PC-9 (cell line): ENCODE results near the gene RDM1. TPM values are rescaled to one million over a fixed set of nuclear protein-coding genes. Genes with fewer than 3 reads are reported as not detected.

Experiments
- Bru-seq: library from RNA; stranded (reverse); fragments of 400-500 nt; gene quantifications from one replicate; lab custom pipeline; 2021; lab: Mats Ljungman, UMichigan
- BruChase-seq, 2 experiments: library from RNA; stranded (reverse); fragments of 400-500 nt; gene quantifications; one replicate each; lab custom pipeline; 2021; lab: Mats Ljungman, UMichigan
- BruUV-seq: library from RNA; stranded (reverse); fragments of 400-500 nt; replicated peaks from 2 replicates; lab custom pipeline; 2021; lab: Mats Ljungman, UMichigan
- CTCF ChIA-PET: fragments of 300-600 bp; sonication (Branson Sonifier 250); formaldehyde crosslinking; loops from one replicate; lab custom pipeline; 2022; ENCODE audit warnings: antibody characterized with exemption; lab: Charles Lee
- POLR2A ChIA-PET: fragments of 300-600 bp; sonication (Branson Sonifier 250); formaldehyde crosslinking; loops from one replicate; lab custom pipeline; 2022; ENCODE audit warnings: antibody characterized with exemption; ENCODE audit not compliant: unreplicated experiment; lab: Charles Lee
- DNase-seq, 2 experiments: peaks; one replicate each; pipeline versions ENCODE4 v3.0.0 to v3.0.0-alpha.2; 2015 to 2022; ENCODE audit warnings: mixed read lengths in 1 of 2
- H2AFZ ChIP-seq: fragments of 200-600 bp; sonication (generic); 2 replicates; pipeline ENCODE4 v1.8.1; 2017; ENCODE audit warnings: antibody characterized with exemption
- H3F3A ChIP-seq: fragments of 200-600 bp; sonication (generic); 2 replicates; pipeline ENCODE4 v1.8.1; 2017; ENCODE audit warnings: antibody characterized with exemption, mild to moderate bottlenecking, low read depth; ENCODE audit not compliant: insufficient read depth
- H3K27ac ChIP-seq: fragments of 200-600 bp; sonication (generic); 2 replicates; pipeline ENCODE4 v1.6.1; 2016; ENCODE audit warnings: mixed run types
- H3K27me3 ChIP-seq: fragments of 200-600 bp; sonication (generic); 2 replicates; pipeline ENCODE4 v1.6.1; 2016; ENCODE audit warnings: low read depth, mixed run types; ENCODE audit not compliant: insufficient read depth
- H3K36me3 ChIP-seq: fragments of 200-600 bp; sonication (generic); 2 replicates; pipeline ENCODE4 v1.6.1; 2016; ENCODE audit warnings: low read depth, mixed run types
- H3K4me1 ChIP-seq: fragments of 200-600 bp; sonication (generic); replicated peaks from 2 replicates; pipeline ENCODE4 v1.6.1; 2016; ENCODE audit warnings: mixed run types; ENCODE audit not compliant: insufficient read depth
- H3K4me2 ChIP-seq: fragments of 200-600 bp; sonication (generic); 2 replicates; pipeline ENCODE4 v1.6.1; 2017; ENCODE audit warnings: mixed run types
- H3K4me3 ChIP-seq: fragments of 200-600 bp; sonication (generic); 2 replicates; pipeline ENCODE4 v1.6.1; 2016; ENCODE audit warnings: mixed run types
- H3K79me2 ChIP-seq: fragments of 200-600 bp; sonication (generic); 2 replicates; pipeline ENCODE4 v1.6.1; 2017; ENCODE audit warnings: low read depth, mixed run types
- H3K9me2 ChIP-seq: fragments of 200-600 bp; sonication (generic); 2 replicates; pipeline ENCODE4 v1.8.1; 2017; ENCODE audit warnings: mild to moderate bottlenecking; ENCODE audit not compliant: insufficient read depth
- H3K9me3 ChIP-seq: fragments of 200-600 bp; sonication (generic); 2 replicates; pipeline ENCODE4 v1.8.1; 2016; ENCODE audit warnings: low read depth; ENCODE audit not compliant: insufficient read depth
- H4K20me1 ChIP-seq: fragments of 200-600 bp; sonication (generic); 2 replicates; pipeline ENCODE4 v1.8.1; 2017; ENCODE audit not compliant: insufficient read depth
- EZH2 ChIP-seq: fragments of 200-600 bp; sonication (generic); IDR thresholded peaks from 2 replicates; pipeline ENCODE4 v1.8.0; 2017; ENCODE audit warnings: antibody characterized with exemption, low read depth
- intact Hi-C: fragments of 100-400 bp; cut with micrococcal nuclease; formaldehyde crosslinking; loops from one replicate; pipeline ENCODE4 v1.10.0; 2022; ENCODE audit not compliant: unreplicated experiment
- long read RNA-seq: library from polyadenylated mRNA; stranded (forward); transcript quantifications from one replicate; pipeline ENCODE4 v2.0.0, GENCODE V29; 2022
- total RNA-seq: library from RNA; stranded (reverse); gene quantifications from 2 replicates; pipeline ENCODE4 v1.2.3, GENCODE V29; 2021
- TF ChIP-seq, protein P1 (sequence below): fragments of 200-600 bp; sonication (generic); conservative IDR thresholded peaks from 2 replicates; pipeline ENCODE4 v1.6.1; 2017; ENCODE audit warnings: mixed run types, antibody characterized with exemption, mild to moderate bottlenecking, moderate library complexity

Gene RDM1, protein sequence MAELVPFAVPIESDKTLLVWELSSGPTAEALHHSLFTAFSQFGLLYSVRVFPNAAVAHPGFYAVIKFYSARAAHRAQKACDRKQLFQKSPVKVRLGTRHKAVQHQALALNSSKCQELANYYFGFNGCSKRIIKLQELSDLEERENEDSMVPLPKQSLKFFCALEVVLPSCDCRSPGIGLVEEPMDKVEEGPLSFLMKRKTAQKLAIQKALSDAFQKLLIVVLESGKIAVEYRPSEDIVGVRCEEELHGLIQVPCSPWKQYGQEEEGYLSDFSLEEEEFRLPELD
- 14.5 and 15.5 TPM in 2 replicates for total RNA-seq
- percentile 43 among the genes with signal in this experiment for Bru-seq, nascent RNA
- BruChase-seq, experiment 1, labeled RNA remaining after a 2-hour chase = percentile 39 among the genes with signal in this experiment
- percentile 32 among the genes with signal in this experiment for BruChase-seq, experiment 2, labeled RNA remaining after a 6-hour chase
- long read RNA-seq, transcript RDM1-228 (7 exons, 1,177 nt) = major isoform, 14 of 29 reads
- long read RNA-seq, transcript RDM1-216 (5 exons, 779 nt) = minor isoform, 5 of 29 reads
- long read RNA-seq, partial matches to known transcripts = 1 of 29 reads
- long read RNA-seq, other reads (novel, unspliced or antisense) = 3 of 29 reads

DNA sequence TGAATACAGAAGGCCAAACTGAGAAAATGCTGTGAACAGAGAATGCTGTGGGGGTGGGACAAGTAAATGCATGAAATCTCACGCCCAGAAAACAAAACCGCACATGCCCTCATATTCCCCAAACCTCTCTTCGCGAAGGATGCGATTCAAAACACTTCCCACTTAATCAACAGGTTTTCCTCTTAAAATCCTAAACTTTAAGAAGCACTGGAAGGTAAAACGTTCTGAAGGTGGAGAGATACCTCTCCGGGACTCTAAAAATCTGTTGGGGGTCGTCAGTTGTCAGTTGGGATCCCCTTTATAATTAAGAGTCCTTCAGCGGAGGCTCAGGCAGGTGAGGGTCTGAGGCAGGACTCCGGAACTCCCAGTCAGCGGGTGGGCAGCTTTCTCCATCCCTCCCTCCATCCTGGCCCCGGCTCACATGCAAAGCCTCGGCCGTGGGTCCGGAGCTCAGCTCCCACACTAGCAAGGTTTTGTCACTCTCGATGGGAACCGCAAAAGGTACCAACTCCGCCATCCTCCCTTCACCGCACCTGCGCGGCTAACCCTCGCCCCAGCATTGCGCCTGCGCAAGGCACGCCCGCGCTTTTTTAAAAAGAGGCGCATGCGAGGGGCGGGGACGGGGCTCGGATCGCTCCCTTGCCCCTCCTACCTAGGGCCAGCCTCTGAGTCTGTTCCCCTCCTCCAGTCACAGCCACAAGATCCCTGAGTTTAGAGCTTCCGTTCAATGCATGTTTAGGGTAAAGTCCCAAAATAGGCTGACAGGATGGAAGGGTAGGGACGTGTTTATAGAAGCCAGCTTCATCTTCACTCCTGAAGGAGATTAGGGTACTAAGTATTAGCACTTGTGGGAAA, at the start of gene RDM1:
TSS of gene RDM1 (minus strand) at position 563 of the 855 bp plus-strand sequence. CDS start at position 517, 46 bp downstream.
- peak within 1 kb of the TSS; percentile 43; the same call in 1 of the 2 replicates for H3K4me3 ChIP-seq
- H3K27me3 ChIP-seq = peaks cover 8% of the 10 kb centered on the region; the same call in 1 of the 2 replicates
- H3K79me2 ChIP-seq = no peaks in the 10 kb centered on the region
- intact Hi-C loops = no loop called here
- peak; percentile 41 to 88 for DNase-seq
- no peaks in the 10 kb centered on the region for H3K4me1 ChIP-seq
- no peaks in the 10 kb centered on the region for H3K9me2 ChIP-seq
- no peak for TF ChIP-seq EZH2
- TF ChIP-seq, protein P1, sequence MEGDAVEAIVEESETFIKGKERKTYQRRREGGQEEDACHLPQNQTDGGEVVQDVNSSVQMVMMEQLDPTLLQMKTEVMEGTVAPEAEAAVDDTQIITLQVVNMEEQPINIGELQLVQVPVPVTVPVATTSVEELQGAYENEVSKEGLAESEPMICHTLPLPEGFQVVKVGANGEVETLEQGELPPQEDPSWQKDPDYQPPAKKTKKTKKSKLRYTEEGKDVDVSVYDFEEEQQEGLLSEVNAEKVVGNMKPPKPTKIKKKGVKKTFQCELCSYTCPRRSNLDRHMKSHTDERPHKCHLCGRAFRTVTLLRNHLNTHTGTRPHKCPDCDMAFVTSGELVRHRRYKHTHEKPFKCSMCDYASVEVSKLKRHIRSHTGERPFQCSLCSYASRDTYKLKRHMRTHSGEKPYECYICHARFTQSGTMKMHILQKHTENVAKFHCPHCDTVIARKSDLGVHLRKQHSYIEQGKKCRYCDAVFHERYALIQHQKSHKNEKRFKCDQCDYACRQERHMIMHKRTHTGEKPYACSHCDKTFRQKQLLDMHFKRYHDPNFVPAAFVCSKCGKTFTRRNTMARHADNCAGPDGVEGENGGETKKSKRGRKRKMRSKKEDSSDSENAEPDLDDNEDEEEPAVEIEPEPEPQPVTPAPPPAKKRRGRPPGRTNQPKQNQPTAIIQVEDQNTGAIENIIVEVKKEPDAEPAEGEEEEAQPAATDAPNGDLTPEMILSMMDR = no peak
- ChIA-PET CTCF (no interaction called here), POLR2A (interaction anchor here (0.6 kb wide), 2 partner anchors 29 to 689 kb away, joined by 4 to 5 read pairs; no protein-coding TSS in a partner anchor)
- H3K9me3 ChIP-seq = no peaks in the 10 kb centered on the region
- H3K36me3 ChIP-seq = no peaks in the 10 kb centered on the region
- peak within 1 kb of the TSS; percentile 67 for H3K4me2 ChIP-seq
- no peaks in the 10 kb centered on the region for H4K20me1 ChIP-seq
- H3F3A ChIP-seq = no peaks in the 10 kb centered on the region
- H2AFZ ChIP-seq = peak within 1 kb of the TSS; percentile 73
- TSS peak; percentile 66 for BruUV-seq
- no peak within 1 kb of the TSS for H3K27ac ChIP-seq

DNA sequence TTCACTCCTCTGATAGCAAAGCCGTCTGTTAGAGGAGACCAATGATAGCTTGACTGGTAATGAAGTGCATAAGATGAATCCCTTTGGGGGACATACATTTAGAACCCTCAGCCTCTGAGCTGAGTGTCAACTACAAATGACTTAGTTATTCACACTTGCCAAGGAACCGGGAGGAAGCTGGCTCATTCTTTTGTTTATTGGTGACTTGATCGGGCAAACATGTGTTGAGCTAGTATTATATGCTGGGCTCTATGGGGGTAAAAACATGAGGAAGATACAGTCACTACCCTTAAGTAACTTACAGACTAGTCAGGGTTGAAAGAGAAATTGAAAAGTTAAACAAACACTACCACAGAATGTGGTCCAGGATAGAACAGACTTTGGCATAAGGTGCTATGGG, 47.8 kb upstream of the RDM1 start:
- Histone ChIP-seq H3K4me2 (no peak overlapping the region), H3K4me3 (no peak overlapping the region), H3K27me3 (peaks cover 69% of the 10 kb centered on the region), H3F3A (no peaks in the 10 kb centered on the region), H3K4me1 (no peaks in the 10 kb centered on the region), H3K9me2 (no peaks in the 10 kb centered on the region), H3K9me3 (no peaks in the 10 kb centered on the region), H3K36me3 (no peaks in the 10 kb centered on the region), H2AFZ (no peak overlapping the region), H4K20me1 (no peaks in the 10 kb centered on the region), H3K79me2 (no peaks in the 10 kb centered on the region), H3K27ac (no peak overlapping the region)
- ChIA-PET CTCF (no interaction called here), POLR2A (no interaction called here)
- TF ChIP-seq, protein P1 = no peak
- no peak for TF ChIP-seq EZH2
- intact Hi-C loops = no loop called here
- BruUV-seq = no TSS peak
- no peak for DNase-seq

DNA sequence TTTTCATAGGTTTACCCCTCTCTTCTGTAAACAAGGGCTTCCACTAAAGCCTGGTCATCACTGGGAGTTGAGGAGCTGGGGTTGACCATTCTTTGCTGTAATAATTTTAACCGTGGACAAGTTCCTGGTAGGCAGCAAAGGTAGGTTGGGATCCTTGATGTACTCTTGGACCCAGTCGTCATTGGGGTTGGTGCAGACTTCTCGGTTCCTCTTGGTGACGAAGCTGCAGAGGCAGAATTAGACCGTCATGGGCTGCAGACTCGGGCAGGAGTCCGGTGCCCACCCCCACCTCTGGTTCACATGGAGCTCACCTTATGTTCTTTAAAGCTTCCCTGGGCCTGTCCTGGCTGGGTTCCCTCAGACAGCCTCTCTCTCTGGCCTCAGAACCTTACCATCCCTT, 46.9 kb upstream of the RDM1 start:
- Histone ChIP-seq H3K4me1 (no peaks in the 10 kb centered on the region), H3K27me3 (peaks cover 69% of the 10 kb centered on the region), H2AFZ (no peak overlapping the region), H3K4me3 (no peak overlapping the region), H3K9me3 (no peaks in the 10 kb centered on the region), H3K36me3 (no peaks in the 10 kb centered on the region), H4K20me1 (no peaks in the 10 kb centered on the region), H3K9me2 (no peaks in the 10 kb centered on the region), H3F3A (no peaks in the 10 kb centered on the region), H3K4me2 (no peak overlapping the region), H3K79me2 (no peaks in the 10 kb centered on the region), H3K27ac (no peak overlapping the region)
- TF ChIP-seq EZH2 = no peak
- TF ChIP-seq, protein P1 = no peak
- no TSS peak for BruUV-seq
- CTCF ChIA-PET = no interaction called here
- POLR2A ChIA-PET = no interaction called here
- no peak for DNase-seq
- intact Hi-C loops = no loop called here
